Lower leg skin (tissue), 3 donors: ENCODE results near the gene PROM2.

ENCODE experiments used
- POLR2A ChIP-seq, 2 donors: fragments of 450-650 bp; IDR thresholded peaks; one replicate each; pipeline ENCODE4 v1.6.1; 2016 to 2017; ENCODE audit warnings: antibody characterized with exemption in 2 of 2, mild to moderate bottlenecking in 1 of 2, moderate library complexity in 1 of 2
- TF ChIP-seq, protein P1 (sequence below), 3 donors: fragments of 450-650 bp; IDR thresholded peaks; one replicate each; pipeline ENCODE4 v1.5.1; 2016; ENCODE audit warnings: antibody characterized with exemption in 3 of 3, mild to moderate bottlenecking in 3 of 3, moderate library complexity in 2 of 3

DNA sequence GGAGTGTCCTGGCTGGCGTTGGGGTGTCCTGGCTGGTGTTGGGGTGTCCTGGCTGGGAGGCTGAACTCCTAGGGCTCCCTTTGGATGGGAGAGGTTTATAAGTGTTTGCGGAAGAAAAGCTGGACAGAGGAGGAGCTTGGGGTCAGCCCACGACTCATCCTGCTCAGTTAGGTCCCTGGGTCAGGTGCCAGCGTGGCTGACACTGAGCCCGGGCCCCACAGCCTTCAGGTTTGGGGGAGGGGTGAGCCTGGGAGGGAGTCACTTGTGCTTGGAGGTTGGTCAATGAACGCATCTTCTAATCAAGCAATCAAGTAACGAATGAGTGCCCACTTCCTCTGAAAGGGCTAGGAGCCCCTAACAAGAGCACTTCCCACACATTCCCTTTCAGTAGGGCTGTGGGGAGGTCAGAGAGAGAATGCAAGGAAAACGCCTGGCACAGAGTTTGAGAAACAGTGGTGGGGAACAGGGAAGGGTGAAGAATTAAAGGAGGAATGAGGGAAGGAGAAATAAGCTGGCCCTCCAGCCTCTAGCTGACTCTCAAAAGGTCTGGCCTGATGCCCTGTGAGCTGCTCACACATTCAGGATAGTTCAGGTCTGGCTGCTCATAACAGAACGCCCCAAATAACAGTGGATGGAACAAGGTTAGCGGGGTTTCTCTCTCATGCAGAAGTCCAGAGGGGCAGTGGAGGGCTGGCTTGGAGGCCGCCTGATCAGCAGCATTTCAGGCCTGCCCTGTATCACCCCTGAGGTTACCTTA is 23.6 kb downstream of the PROM2 start:
- TF ChIP-seq, protein P1, sequence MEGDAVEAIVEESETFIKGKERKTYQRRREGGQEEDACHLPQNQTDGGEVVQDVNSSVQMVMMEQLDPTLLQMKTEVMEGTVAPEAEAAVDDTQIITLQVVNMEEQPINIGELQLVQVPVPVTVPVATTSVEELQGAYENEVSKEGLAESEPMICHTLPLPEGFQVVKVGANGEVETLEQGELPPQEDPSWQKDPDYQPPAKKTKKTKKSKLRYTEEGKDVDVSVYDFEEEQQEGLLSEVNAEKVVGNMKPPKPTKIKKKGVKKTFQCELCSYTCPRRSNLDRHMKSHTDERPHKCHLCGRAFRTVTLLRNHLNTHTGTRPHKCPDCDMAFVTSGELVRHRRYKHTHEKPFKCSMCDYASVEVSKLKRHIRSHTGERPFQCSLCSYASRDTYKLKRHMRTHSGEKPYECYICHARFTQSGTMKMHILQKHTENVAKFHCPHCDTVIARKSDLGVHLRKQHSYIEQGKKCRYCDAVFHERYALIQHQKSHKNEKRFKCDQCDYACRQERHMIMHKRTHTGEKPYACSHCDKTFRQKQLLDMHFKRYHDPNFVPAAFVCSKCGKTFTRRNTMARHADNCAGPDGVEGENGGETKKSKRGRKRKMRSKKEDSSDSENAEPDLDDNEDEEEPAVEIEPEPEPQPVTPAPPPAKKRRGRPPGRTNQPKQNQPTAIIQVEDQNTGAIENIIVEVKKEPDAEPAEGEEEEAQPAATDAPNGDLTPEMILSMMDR (IDR thresholded peaks at IDR 0.05): no peak
- no peak for TF ChIP-seq POLR2A (IDR thresholded peaks at IDR 0.05)
